ENCODE measurements around the gene KRTAP24-1. TPM values are rescaled to one million over a fixed set of nuclear protein-coding genes. Genes with fewer than 3 reads are reported as not detected.

KRTAP24-1 gene
- total and polyA plus RNA-seq, 4 experiments from 2014 or later: not detected

GRCh38 chr21:30234643-30235042 lies 48.1 kb downstream of the KRTAP24-1 start:
- ChIA-PET CTCF (ENCODE audit: partially characterized antibody) (interaction anchor here (1.0 kb wide), 1 partner anchor 9 kb away, joined by 3 read pairs; no protein-coding TSS in a partner anchor), POLR2A (ENCODE audit: partially characterized antibody) (no interaction called here)
- DNase-seq: no peak
- Histone ChIP-seq H3K36me3 (ENCODE audit: insufficient read depth, low read length) (no peaks in the 10 kb centered on the region), H3K9me3 (ENCODE audit: control insufficient read depth in 1 of 2, low read length in 2 of 2) (no peaks in the 10 kb centered on the region), H3K4me1 (ENCODE audit: insufficient read depth, low read length) (no peaks in the 10 kb centered on the region), H3K27ac (ENCODE audit: low read depth, low read length) (no peak overlapping the region), H3K4me3 (ENCODE audit: low read length in 2 of 2) (no peak overlapping the region), H3K27me3 (ENCODE audit: insufficient read depth, low read length) (no peaks in the 10 kb centered on the region)
- Mint-ChIP-seq H3K36me3 (no peaks in the 10 kb centered on the region), H3K27me3 (no peaks in the 10 kb centered on the region), H3K27ac (no peak overlapping the region), H3K9me3 (peaks cover 0 to 9% (median 0%) of the 10 kb centered on the region in 8 donors), H3K4me3 (no peak overlapping the region), H3K4me1 (no peaks in the 10 kb centered on the region)
- intact Hi-C loops (cut with micrococcal nuclease): no loop called here

GRCh38 chr21:30234050-30234449 lies 48.7 kb downstream of the KRTAP24-1 start:
- CTCF ChIA-PET (ENCODE audit: partially characterized antibody): no interaction called here

GRCh38 chr21:30233228-30234020 lies 49.3 kb downstream of the KRTAP24-1 start:
- intact Hi-C loops (cut with micrococcal nuclease): no loop called here
- Mint-ChIP-seq H3K4me1 (no peaks in the 10 kb centered on the region), H3K36me3 (no peaks in the 10 kb centered on the region), H3K27ac (no peak overlapping the region), H3K27me3 (no peaks in the 10 kb centered on the region), H3K9me3 (peaks cover 0 to 9% (median 0%) of the 10 kb centered on the region in 8 donors), H3K4me3 (no peak overlapping the region)
- Histone ChIP-seq H3K4me3 (ENCODE audit: low read length in 2 of 2) (no peak overlapping the region), H3K4me1 (ENCODE audit: insufficient read depth, low read length) (no peaks in the 10 kb centered on the region), H3K27me3 (ENCODE audit: insufficient read depth, low read length) (no peaks in the 10 kb centered on the region), H3K36me3 (ENCODE audit: insufficient read depth, low read length) (no peaks in the 10 kb centered on the region), H3K27ac (ENCODE audit: low read depth, low read length) (no peak overlapping the region), H3K9me3 (ENCODE audit: control insufficient read depth in 1 of 2, low read length in 2 of 2) (no peaks in the 10 kb centered on the region)
- ChIA-PET POLR2A (ENCODE audit: partially characterized antibody) (no interaction called here), CTCF (ENCODE audit: partially characterized antibody) (no interaction called here)
- DNase-seq: no peak

More at GRCh38 chr21:30234050-30234449, 48.7 kb downstream of the KRTAP24-1 start:
- Histone ChIP-seq H3K27me3 (ENCODE audit: insufficient read depth, low read length) (no peaks in the 10 kb centered on the region), H3K4me1 (ENCODE audit: insufficient read depth, low read length) (no peaks in the 10 kb centered on the region), H3K9me3 (ENCODE audit: control insufficient read depth in 1 of 2, low read length in 2 of 2) (no peaks in the 10 kb centered on the region), H3K27ac (ENCODE audit: low read depth, low read length) (no peak overlapping the region), H3K36me3 (ENCODE audit: insufficient read depth, low read length) (no peaks in the 10 kb centered on the region), H3K4me3 (ENCODE audit: low read length in 2 of 2) (no peak overlapping the region)
- Mint-ChIP-seq H3K4me1 (no peaks in the 10 kb centered on the region), H3K27ac (no peak overlapping the region), H3K27me3 (no peaks in the 10 kb centered on the region), H3K4me3 (no peak overlapping the region), H3K9me3 (peaks cover 0 to 9% (median 0%) of the 10 kb centered on the region in 8 donors), H3K36me3 (no peaks in the 10 kb centered on the region)
- intact Hi-C loops (cut with micrococcal nuclease): no loop called here
- DNase-seq: no peak
- POLR2A ChIA-PET (ENCODE audit: partially characterized antibody): no interaction called here

GRCh38 chr21:30232011-30232410 lies 50.7 kb downstream of the KRTAP24-1 start:
- Mint-ChIP-seq H3K9me3 (peaks cover 0 to 9% (median 0%) of the 10 kb centered on the region in 8 donors), H3K4me1 (no peaks in the 10 kb centered on the region), H3K4me3 (no peak overlapping the region), H3K27ac (no peak overlapping the region), H3K36me3 (no peaks in the 10 kb centered on the region), H3K27me3 (no peaks in the 10 kb centered on the region)
- no peaks in the 10 kb centered on the region for H3K4me1 ChIP-seq (ENCODE audit: insufficient read depth, low read length)
- CTCF ChIA-PET (ENCODE audit: partially characterized antibody): no interaction called here
- intact Hi-C loops (cut with micrococcal nuclease): no loop called here
- POLR2A ChIA-PET (ENCODE audit: partially characterized antibody): no interaction called here
- H3K4me3 ChIP-seq (ENCODE audit: low read length in 2 of 2): no peak overlapping the region
- no peak for DNase-seq
- no peaks in the 10 kb centered on the region for H3K9me3 ChIP-seq (ENCODE audit: control insufficient read depth in 1 of 2, low read length in 2 of 2)
- H3K27me3 ChIP-seq (ENCODE audit: insufficient read depth, low read length): no peaks in the 10 kb centered on the region
- no peak overlapping the region for H3K27ac ChIP-seq (ENCODE audit: low read depth, low read length)
- no peaks in the 10 kb centered on the region for H3K36me3 ChIP-seq (ENCODE audit: insufficient read depth, low read length)

Other genes with a start within 250 kb of the KRTAP24-1 start
- not detected for gene CLDN17, start 116.1 kb downstream of the KRTAP24-1 start, total RNA-seq
- not detected for gene CLDN17, start 116.1 kb downstream of the KRTAP24-1 start, polyA plus RNA-seq
- not detected for gene CLDN8, start 66.9 kb downstream of the KRTAP24-1 start, total RNA-seq
- gene CLDN8, start 66.9 kb downstream of the KRTAP24-1 start, polyA plus RNA-seq: not detected
- gene KRTAP25-1, start 6.6 kb upstream of the KRTAP24-1 start, total RNA-seq: not detected
- not detected for gene KRTAP25-1, start 6.6 kb upstream of the KRTAP24-1 start, polyA plus RNA-seq
- not detected for gene KRTAP26-1, start 37.4 kb upstream of the KRTAP24-1 start, total RNA-seq
- not detected for gene KRTAP26-1, start 37.4 kb upstream of the KRTAP24-1 start, polyA plus RNA-seq
- gene KRTAP27-1, start 54.7 kb upstream of the KRTAP24-1 start, total RNA-seq: not detected
- not detected for gene KRTAP27-1, start 54.7 kb upstream of the KRTAP24-1 start, polyA plus RNA-seq
- not detected for gene KRTAP23-1, start 65.7 kb upstream of the KRTAP24-1 start, total RNA-seq
- gene KRTAP23-1, start 65.7 kb upstream of the KRTAP24-1 start, polyA plus RNA-seq: not detected
- not detected for gene KRTAP13-2, start 89.3 kb upstream of the KRTAP24-1 start, total RNA-seq
- not detected for gene KRTAP13-2, start 89.3 kb upstream of the KRTAP24-1 start, polyA plus RNA-seq
- gene KRTAP13-1, start 113.1 kb upstream of the KRTAP24-1 start, total RNA-seq: not detected
- not detected for gene KRTAP13-1, start 113.1 kb upstream of the KRTAP24-1 start, polyA plus RNA-seq
- gene KRTAP13-3, start 143.0 kb upstream of the KRTAP24-1 start, total RNA-seq: not detected
- gene KRTAP13-3, start 143.0 kb upstream of the KRTAP24-1 start, polyA plus RNA-seq: not detected
- gene KRTAP13-4, start 147.3 kb upstream of the KRTAP24-1 start, total RNA-seq: not detected
- gene KRTAP13-4, start 147.3 kb upstream of the KRTAP24-1 start, polyA plus RNA-seq: not detected
- not detected for gene KRTAP15-1, start 157.3 kb upstream of the KRTAP24-1 start, total RNA-seq
- not detected for gene KRTAP15-1, start 157.3 kb upstream of the KRTAP24-1 start, polyA plus RNA-seq
- not detected for gene KRTAP19-1, start 197.4 kb upstream of the KRTAP24-1 start, total RNA-seq
- not detected for gene KRTAP19-1, start 197.4 kb upstream of the KRTAP24-1 start, polyA plus RNA-seq
- gene KRTAP19-2, start 204.5 kb upstream of the KRTAP24-1 start, total RNA-seq: not detected
- not detected for gene KRTAP19-2, start 204.5 kb upstream of the KRTAP24-1 start, polyA plus RNA-seq
- not detected for gene KRTAP19-3, start 209.1 kb upstream of the KRTAP24-1 start, total RNA-seq
- not detected for gene KRTAP19-3, start 209.1 kb upstream of the KRTAP24-1 start, polyA plus RNA-seq
- not detected for gene KRTAP19-4, start 214.2 kb upstream of the KRTAP24-1 start, total RNA-seq
- not detected for gene KRTAP19-4, start 214.2 kb upstream of the KRTAP24-1 start, polyA plus RNA-seq
- not detected for gene KRTAP19-5, start 219.2 kb upstream of the KRTAP24-1 start, total RNA-seq
- not detected for gene KRTAP19-5, start 219.2 kb upstream of the KRTAP24-1 start, polyA plus RNA-seq

Data from CD4-positive, alpha-beta memory T cell (primary cell).